ENCODE data around the gene ABCA3. TPM values are rescaled to one million over a fixed set of nuclear protein-coding genes. Genes with fewer than 3 reads are reported as not detected.

Gene ABCA3
- total RNA-seq, 1 experiment from 2014 or later: 6.2 TPM

DNA sequence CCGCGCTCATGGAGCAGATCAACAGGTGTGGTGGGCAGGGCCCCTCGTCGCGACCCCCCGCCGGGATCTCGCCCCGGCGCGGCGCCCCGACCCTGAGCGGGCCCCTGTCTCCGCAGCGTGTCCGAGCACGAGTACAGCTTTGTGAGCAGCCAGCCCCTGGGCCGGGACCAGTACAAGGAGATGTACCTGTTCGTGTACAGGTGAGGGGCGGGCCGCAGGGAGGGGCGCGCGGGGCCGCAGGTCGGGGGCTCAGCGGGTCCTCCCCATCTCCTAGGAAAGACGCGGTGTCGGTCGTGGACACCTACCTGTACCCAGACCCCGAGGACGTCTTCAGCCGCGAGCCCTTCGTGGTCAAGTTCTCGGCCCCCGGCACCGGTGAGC lies 103.4 kb downstream of the ABCA3 start:
- Histone ChIP-seq H3K27me3 (ENCODE audit: insufficient read depth, low read depth) (no peaks in the 10 kb centered on the region), H3K4me1 (replicated peaks; ENCODE audit: insufficient read depth) (no peaks in the 10 kb centered on the region), H3K4me2 (no peak overlapping the region), H3K9me3 (ENCODE audit: insufficient read depth, low read depth) (no peaks in the 10 kb centered on the region), H2AFZ (no peak overlapping the region), H3K4me3 (no peak overlapping the region), H4K20me1 (ENCODE audit: insufficient read depth) (peaks cover 17% of the 10 kb centered on the region; the same call in 1 of the 2 replicates), H3K27ac (no peak overlapping the region), H3K9me2 (ENCODE audit: insufficient read depth) (no peaks in the 10 kb centered on the region), H3K36me3 (ENCODE audit: low read depth) (no peaks in the 10 kb centered on the region; the same call in 1 of the 2 replicates), H3K79me2 (ENCODE audit: low read depth) (no peaks in the 10 kb centered on the region), H3F3A (ENCODE audit: insufficient read depth, low read depth) (peaks cover 32% of the 10 kb centered on the region)
- intact Hi-C loops (cut with micrococcal nuclease; ENCODE audit: unreplicated experiment): no loop called here
- ChIA-PET CTCF (no interaction called here), POLR2A (ENCODE audit: unreplicated experiment) (no interaction called here)
- no TSS peak for BruUV-seq (replicated peaks)
- TF ChIP-seq, protein P1, sequence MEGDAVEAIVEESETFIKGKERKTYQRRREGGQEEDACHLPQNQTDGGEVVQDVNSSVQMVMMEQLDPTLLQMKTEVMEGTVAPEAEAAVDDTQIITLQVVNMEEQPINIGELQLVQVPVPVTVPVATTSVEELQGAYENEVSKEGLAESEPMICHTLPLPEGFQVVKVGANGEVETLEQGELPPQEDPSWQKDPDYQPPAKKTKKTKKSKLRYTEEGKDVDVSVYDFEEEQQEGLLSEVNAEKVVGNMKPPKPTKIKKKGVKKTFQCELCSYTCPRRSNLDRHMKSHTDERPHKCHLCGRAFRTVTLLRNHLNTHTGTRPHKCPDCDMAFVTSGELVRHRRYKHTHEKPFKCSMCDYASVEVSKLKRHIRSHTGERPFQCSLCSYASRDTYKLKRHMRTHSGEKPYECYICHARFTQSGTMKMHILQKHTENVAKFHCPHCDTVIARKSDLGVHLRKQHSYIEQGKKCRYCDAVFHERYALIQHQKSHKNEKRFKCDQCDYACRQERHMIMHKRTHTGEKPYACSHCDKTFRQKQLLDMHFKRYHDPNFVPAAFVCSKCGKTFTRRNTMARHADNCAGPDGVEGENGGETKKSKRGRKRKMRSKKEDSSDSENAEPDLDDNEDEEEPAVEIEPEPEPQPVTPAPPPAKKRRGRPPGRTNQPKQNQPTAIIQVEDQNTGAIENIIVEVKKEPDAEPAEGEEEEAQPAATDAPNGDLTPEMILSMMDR (conservative IDR thresholded peaks at IDR 0.05): no peak
- no peak for TF ChIP-seq EZH2 (IDR thresholded peaks at IDR 0.05; ENCODE audit: low read depth)
- no peak for DNase-seq

DNA sequence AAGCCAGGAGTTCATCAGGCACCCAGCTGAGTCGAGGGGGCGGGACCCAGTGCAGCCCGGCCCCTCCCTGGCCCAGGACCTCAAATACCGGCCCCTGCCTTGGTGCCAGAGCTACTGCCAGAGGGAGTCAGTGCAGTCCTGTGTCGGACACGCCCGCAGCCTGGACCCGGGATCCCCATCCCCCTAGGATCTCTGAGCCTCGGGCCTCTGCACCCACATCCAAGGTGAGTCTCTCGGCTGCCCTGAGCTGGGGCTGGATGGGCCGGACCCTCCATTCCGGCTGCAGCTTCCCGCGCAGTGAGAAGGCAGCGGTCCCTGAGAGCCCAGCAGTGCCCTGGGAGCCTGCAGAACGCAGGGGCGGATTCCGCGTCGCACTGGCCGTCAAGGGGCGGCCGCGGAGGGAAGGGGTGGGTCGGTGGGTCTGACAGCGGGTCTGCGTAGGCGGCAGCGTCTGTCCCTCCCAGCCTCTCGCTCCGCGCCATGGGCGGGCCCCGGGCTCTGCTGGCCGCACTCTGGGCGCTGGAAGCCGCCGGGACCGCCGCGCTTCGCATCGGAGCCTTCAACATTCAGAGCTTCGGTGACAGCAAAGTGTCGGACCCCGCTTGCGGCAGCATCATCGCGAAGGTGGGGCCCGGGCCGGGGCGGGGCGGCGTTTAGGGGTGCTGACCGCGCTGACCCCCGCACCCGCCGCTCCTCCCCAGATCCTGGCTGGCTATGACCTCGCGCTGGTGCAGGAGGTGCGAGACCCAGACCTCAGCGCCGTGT lies 104.0 kb downstream of the ABCA3 start, which contains the start of gene DNASE1L2:
TSS of gene DNASE1L2 (plus strand) at position 108 of the 765 bp plus-strand sequence. CDS start at position 481, 373 bp downstream.
- no peaks in the 10 kb centered on the region for H3K27me3 ChIP-seq (ENCODE audit: insufficient read depth, low read depth)
- H3K4me2 ChIP-seq: no peak within 1 kb of the TSS
- CTCF ChIA-PET: no interaction called here
- intact Hi-C loops (cut with micrococcal nuclease; ENCODE audit: unreplicated experiment): no loop called here
- H4K20me1 ChIP-seq (ENCODE audit: insufficient read depth): peaks cover 17% of the 10 kb centered on the region; the same call in 1 of the 2 replicates
- H3K4me1 ChIP-seq (replicated peaks; ENCODE audit: insufficient read depth): no peaks in the 10 kb centered on the region
- TF ChIP-seq, protein P1 (conservative IDR thresholded peaks at IDR 0.05): no peak
- no peak for TF ChIP-seq EZH2 (IDR thresholded peaks at IDR 0.05; ENCODE audit: low read depth)
- H3K9me2 ChIP-seq (ENCODE audit: insufficient read depth): no peaks in the 10 kb centered on the region
- H3F3A ChIP-seq (ENCODE audit: insufficient read depth, low read depth): peaks cover 31% of the 10 kb centered on the region
- H3K79me2 ChIP-seq (ENCODE audit: low read depth): no peaks in the 10 kb centered on the region
- H3K27ac ChIP-seq: no peak within 1 kb of the TSS
- DNase-seq: no peak
- H3K4me3 ChIP-seq: no peak within 1 kb of the TSS
- H3K36me3 ChIP-seq (ENCODE audit: low read depth): no peaks in the 10 kb centered on the region
- H2AFZ ChIP-seq: no peak within 1 kb of the TSS
- no peaks in the 10 kb centered on the region for H3K9me3 ChIP-seq (ENCODE audit: insufficient read depth, low read depth)
- BruUV-seq (replicated peaks): no TSS peak
- POLR2A ChIA-PET (ENCODE audit: unreplicated experiment): interaction anchor here (0.6 kb wide), 1 partner anchor 14 kb away, joined by 4 read pairs; no protein-coding TSS in a partner anchor

DNA sequence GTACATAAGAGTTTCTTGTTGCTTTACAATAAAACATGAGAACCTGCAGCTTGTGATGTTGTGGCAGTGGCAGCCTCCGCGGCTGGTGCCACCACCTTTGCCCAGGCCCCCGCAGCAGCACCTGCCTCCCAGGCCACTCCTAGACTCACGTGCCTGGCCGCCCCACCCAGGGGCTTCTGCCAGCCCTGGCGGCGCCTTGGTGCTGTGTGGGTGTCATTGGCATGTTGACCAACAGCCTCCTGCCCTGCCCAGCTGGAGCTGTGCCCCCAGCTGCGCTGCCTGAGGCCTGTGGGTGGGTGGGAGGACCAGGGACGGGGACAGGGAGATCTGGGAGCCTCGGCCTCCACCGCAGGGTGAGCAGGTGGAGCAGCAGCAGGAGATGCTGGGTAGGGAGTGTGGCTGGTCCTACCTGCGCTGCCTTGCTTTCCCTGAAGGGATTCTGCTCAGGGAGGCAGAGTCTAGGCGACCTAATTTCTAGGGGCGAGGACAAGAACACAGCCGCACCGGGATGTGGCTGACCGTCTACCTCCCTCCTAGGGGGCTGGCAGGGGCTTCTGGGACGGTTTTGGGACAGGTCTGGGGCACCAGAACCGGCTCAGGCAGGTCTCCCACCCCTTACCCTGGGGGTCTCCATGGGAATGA lies 104.7 kb downstream of the ABCA3 start:
- no peaks in the 10 kb centered on the region for H3K79me2 ChIP-seq (ENCODE audit: low read depth)
- no peak for DNase-seq
- no peaks in the 10 kb centered on the region for H3K36me3 ChIP-seq (ENCODE audit: low read depth)
- POLR2A ChIA-PET (ENCODE audit: unreplicated experiment): no interaction called here
- H3F3A ChIP-seq (ENCODE audit: insufficient read depth, low read depth): peaks cover 27% of the 10 kb centered on the region
- TF ChIP-seq, protein P1 (conservative IDR thresholded peaks at IDR 0.05): no peak
- TF ChIP-seq EZH2 (IDR thresholded peaks at IDR 0.05; ENCODE audit: low read depth): no peak
- no peak overlapping the region for H2AFZ ChIP-seq
- no peak overlapping the region for H3K4me2 ChIP-seq
- peaks cover 18% of the 10 kb centered on the region for H4K20me1 ChIP-seq (ENCODE audit: insufficient read depth)
- no peak overlapping the region for H3K4me3 ChIP-seq
- intact Hi-C loops (cut with micrococcal nuclease; ENCODE audit: unreplicated experiment): no loop called here
- H3K4me1 ChIP-seq (replicated peaks; ENCODE audit: insufficient read depth): no peaks in the 10 kb centered on the region
- BruUV-seq (replicated peaks): no TSS peak
- H3K9me3 ChIP-seq (ENCODE audit: insufficient read depth, low read depth): no peaks in the 10 kb centered on the region
- no peaks in the 10 kb centered on the region for H3K27me3 ChIP-seq (ENCODE audit: insufficient read depth, low read depth)
- no peak overlapping the region for H3K27ac ChIP-seq
- H3K9me2 ChIP-seq (ENCODE audit: insufficient read depth): no peaks in the 10 kb centered on the region
- CTCF ChIA-PET: no interaction called here
